GM12892 (cell line): ENCODE data around the gene PNMA3.
"Not testable (repeated sequence)": the region's sequence is repeated elsewhere in the genome, so short reads cannot be mapped to it uniquely, and the experiment has no call there.

Source experiments
- POLR2A ChIP-seq: IDR thresholded peaks from 2 replicates; pipeline ENCODE4 v1.6.1; 2011; ENCODE audit warnings: low read depth, low read length, control low read depth
- POLR2AphosphoS5 ChIP-seq: IDR thresholded peaks from 2 replicates; pipeline ENCODE4 v1.6.1; 2011; ENCODE audit warnings: low read depth, low read length, control low read depth
- TAF1 ChIP-seq: IDR thresholded peaks from 2 replicates; pipeline ENCODE4 v1.6.1; 2011; ENCODE audit warnings: low read depth, mild to moderate bottlenecking, control low read depth, low read length, borderline replicate concordance

GRCh38 chrX:153073331-153073730, 17.1 kb downstream of the PNMA3 start:
- not testable (repeated sequence) for TF ChIP-seq POLR2A, POLR2AphosphoS5, TAF1
